ENCODE measurements around the gene DERL3.

Gene DERL3

DNA sequence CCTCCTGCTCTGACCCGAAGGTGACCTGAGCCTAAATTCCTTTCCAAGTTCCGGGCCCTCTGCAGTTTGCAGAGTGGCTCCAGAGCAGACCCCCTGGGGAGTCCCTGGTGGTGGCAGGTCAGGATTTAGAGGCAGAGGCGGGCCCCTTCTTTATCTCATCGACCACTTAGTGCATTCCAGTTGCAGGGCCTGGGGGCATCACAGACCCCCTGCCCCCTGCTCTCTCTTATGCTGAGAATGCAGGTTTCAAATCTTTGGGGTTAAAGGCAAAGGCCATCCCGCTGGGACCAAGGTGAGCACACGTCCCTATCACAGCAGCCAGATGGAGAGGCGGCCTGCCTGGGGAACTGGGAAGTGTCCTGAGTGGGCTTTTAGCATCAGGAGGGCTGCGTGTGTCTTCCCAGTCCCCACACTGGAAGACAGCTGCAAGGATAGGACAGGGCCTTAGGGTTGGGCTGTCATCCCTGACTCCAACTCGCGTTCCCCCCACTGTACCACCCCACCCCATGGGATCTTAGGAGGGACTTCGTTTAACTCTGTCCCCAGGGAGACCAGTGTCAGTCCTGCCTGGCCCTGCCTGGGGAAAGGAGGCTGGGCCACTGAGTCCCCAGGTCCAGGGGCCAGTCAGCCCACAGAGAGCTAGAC is 11.3 kb downstream of the DERL3 start:
- ChIA-PET CTCF (no interaction called here), POLR2A (interaction anchor here (1.4 kb wide), 1 partner anchor 30 kb away, joined by 5 read pairs; the partner anchor contains the start of gene SLC2A11)
- Histone ChIP-seq H3K4me1 (ENCODE audit: control insufficient read depth, insufficient read depth, low read length) (no peaks in the 10 kb centered on the region), H3K27ac (ENCODE audit: extremely low read depth, low read depth, low read length) (no peak overlapping the region), H3K9me3 (ENCODE audit: control insufficient read depth, insufficient read depth, low read depth, low read length) (no peaks in the 10 kb centered on the region), H3K36me3 (ENCODE audit: control insufficient read depth in 2 of 2, insufficient read depth in 1 of 2, low read length in 2 of 2) (peaks cover 22 to 88% of the 10 kb centered on the region in 2 experiments), H3K4me3 (ENCODE audit: low read depth, low read length) (no peak overlapping the region)
- no peak for TF ChIP-seq ZNF610 (tag by site-specific recombination; IDR thresholded peaks at IDR 0.05; ENCODE audit: borderline replicate concordance)
- no peak for TF ChIP-seq YY2 (tag by site-specific recombination; IDR thresholded peaks at IDR 0.05)
- TF ChIP-seq SALL2 (tag by site-specific recombination; IDR thresholded peaks at IDR 0.05; ENCODE audit: borderline replicate concordance) = no peak
- TF ChIP-seq, protein P1, sequence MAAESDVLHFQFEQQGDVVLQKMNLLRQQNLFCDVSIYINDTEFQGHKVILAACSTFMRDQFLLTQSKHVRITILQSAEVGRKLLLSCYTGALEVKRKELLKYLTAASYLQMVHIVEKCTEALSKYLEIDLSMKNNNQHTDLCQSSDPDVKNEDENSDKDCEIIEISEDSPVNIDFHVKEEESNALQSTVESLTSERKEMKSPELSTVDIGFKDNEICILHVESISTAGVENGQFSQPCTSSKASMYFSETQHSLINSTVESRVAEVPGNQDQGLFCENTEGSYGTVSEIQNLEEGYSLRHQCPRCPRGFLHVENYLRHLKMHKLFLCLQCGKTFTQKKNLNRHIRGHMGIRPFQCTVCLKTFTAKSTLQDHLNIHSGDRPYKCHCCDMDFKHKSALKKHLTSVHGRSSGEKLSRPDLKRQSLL (tag by site-specific recombination; IDR thresholded peaks at IDR 0.05) = no peak
- TF ChIP-seq, protein P2, sequence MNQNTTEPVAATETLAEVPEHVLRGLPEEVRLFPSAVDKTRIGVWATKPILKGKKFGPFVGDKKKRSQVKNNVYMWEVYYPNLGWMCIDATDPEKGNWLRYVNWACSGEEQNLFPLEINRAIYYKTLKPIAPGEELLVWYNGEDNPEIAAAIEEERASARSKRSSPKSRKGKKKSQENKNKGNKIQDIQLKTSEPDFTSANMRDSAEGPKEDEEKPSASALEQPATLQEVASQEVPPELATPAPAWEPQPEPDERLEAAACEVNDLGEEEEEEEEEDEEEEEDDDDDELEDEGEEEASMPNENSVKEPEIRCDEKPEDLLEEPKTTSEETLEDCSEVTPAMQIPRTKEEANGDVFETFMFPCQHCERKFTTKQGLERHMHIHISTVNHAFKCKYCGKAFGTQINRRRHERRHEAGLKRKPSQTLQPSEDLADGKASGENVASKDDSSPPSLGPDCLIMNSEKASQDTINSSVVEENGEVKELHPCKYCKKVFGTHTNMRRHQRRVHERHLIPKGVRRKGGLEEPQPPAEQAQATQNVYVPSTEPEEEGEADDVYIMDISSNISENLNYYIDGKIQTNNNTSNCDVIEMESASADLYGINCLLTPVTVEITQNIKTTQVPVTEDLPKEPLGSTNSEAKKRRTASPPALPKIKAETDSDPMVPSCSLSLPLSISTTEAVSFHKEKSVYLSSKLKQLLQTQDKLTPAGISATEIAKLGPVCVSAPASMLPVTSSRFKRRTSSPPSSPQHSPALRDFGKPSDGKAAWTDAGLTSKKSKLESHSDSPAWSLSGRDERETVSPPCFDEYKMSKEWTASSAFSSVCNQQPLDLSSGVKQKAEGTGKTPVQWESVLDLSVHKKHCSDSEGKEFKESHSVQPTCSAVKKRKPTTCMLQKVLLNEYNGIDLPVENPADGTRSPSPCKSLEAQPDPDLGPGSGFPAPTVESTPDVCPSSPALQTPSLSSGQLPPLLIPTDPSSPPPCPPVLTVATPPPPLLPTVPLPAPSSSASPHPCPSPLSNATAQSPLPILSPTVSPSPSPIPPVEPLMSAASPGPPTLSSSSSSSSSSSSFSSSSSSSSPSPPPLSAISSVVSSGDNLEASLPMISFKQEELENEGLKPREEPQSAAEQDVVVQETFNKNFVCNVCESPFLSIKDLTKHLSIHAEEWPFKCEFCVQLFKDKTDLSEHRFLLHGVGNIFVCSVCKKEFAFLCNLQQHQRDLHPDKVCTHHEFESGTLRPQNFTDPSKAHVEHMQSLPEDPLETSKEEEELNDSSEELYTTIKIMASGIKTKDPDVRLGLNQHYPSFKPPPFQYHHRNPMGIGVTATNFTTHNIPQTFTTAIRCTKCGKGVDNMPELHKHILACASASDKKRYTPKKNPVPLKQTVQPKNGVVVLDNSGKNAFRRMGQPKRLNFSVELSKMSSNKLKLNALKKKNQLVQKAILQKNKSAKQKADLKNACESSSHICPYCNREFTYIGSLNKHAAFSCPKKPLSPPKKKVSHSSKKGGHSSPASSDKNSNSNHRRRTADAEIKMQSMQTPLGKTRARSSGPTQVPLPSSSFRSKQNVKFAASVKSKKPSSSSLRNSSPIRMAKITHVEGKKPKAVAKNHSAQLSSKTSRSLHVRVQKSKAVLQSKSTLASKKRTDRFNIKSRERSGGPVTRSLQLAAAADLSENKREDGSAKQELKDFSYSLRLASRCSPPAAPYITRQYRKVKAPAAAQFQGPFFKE (tag by site-specific recombination; IDR thresholded peaks at IDR 0.05; ENCODE audit: borderline replicate concordance) = no peak
- TF ChIP-seq, protein P3, sequence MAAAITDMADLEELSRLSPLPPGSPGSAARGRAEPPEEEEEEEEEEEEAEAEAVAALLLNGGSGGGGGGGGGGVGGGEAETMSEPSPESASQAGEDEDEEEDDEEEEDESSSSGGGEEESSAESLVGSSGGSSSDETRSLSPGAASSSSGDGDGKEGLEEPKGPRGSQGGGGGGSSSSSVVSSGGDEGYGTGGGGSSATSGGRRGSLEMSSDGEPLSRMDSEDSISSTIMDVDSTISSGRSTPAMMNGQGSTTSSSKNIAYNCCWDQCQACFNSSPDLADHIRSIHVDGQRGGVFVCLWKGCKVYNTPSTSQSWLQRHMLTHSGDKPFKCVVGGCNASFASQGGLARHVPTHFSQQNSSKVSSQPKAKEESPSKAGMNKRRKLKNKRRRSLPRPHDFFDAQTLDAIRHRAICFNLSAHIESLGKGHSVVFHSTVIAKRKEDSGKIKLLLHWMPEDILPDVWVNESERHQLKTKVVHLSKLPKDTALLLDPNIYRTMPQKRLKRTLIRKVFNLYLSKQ (tag by site-specific recombination; IDR thresholded peaks at IDR 0.05; ENCODE audit: borderline replicate concordance) = no peak

DNA sequence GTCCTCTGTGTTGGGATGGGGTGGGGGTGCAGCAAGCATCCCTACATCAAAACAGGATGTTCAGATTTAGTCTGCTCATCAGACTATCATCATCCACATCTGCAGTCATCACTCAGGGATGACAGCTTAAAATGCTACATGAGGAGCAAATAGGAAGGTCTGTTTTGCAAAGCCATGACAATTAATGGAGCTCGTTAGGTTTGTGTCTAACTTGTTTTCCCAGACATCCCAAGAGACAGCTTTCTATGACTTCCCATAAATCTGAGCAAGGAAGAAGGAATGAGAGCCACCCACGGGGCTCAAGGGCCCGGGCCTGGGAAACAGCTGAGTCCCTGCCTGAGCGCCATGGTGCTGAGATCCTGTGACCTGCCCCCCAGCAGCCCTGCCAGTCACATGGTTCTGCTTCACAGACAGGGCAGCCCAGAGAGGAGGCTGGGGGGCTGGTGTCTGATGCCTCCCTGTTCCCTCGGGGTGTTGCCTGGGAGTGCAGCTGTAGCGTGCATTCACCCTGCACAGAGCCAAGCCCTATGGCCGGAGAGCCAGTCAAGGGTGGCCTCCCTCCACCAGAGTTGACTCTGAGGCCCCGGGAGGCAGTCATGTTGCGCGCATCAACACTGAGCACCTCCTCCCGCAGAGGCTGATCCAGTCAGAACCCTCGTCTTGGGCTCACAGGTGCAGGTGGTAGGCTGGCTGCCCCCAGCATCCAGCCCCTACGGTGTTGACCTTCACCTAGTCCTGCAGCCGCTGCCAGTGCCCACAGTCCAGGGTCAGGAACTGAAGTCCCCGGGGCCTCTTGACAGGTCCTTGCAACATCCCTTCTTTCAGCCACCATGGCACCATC is 12.1 kb downstream of the DERL3 start:
- 0 out of 2 replicates have a peak, but pooled peaks have one; percentile 2 for TF ChIP-seq OSR2 (tag by site-specific recombination; IDR thresholded peaks at IDR 0.05)
- no peak for TF ChIP-seq ZNF221 (tag by site-specific recombination; IDR thresholded peaks at IDR 0.05; ENCODE audit: borderline replicate concordance)
- no peak for TF ChIP-seq ZNF654 (tag by site-specific recombination; IDR thresholded peaks at IDR 0.05; ENCODE audit: low read depth)
- TF ChIP-seq ZNF76 (tag by site-specific recombination; IDR thresholded peaks at IDR 0.05; ENCODE audit: borderline replicate concordance, low read depth) = no peak
- no peak for TF ChIP-seq IKZF3 (tag by site-specific recombination; IDR thresholded peaks at IDR 0.05)
- TF ChIP-seq GLIS1 (tag by site-specific recombination; IDR thresholded peaks at IDR 0.05) = peak; percentile 38; the same call in 1 of the 2 replicates
- Histone ChIP-seq H3K36me3 (ENCODE audit: control insufficient read depth in 2 of 2, insufficient read depth in 1 of 2, low read length in 2 of 2) (peaks cover 25 to 88% of the 10 kb centered on the region in 2 experiments), H3K9me3 (ENCODE audit: control insufficient read depth, insufficient read depth, low read depth, low read length) (no peaks in the 10 kb centered on the region), H3K27ac (ENCODE audit: extremely low read depth, low read depth, low read length) (peak overlapping the region; percentile 68), H3K4me3 (ENCODE audit: low read depth, low read length) (no peak overlapping the region), H3K4me1 (ENCODE audit: control insufficient read depth, insufficient read depth, low read length) (no peaks in the 10 kb centered on the region)
- POLR2A ChIA-PET = no interaction called here
- CTCF ChIA-PET = interaction anchor here (0.6 kb wide), 2 partner anchors 78 to 287 kb away, joined by 3 to 4 read pairs; no protein-coding TSS in a partner anchor

Measured in HEK293 (cell line).